Measurements from ENCODE around the gene CLN6. TPM values are rescaled to one million over a fixed set of nuclear protein-coding genes. Genes with fewer than 3 reads are reported as not detected.
"Not testable (repeated sequence)": the region's sequence is repeated elsewhere in the genome, so short reads cannot be mapped to it uniquely, and the experiment has no call there.

Gene CLN6
- total RNA-seq, 1 donor from 2014 or later = 13.2 TPM

- DNase-seq (ENCODE audit: low read depth, low spot score) = no peak
Observed at GRCh38 chr15:68192117-68192516, 37.4 kb downstream of the CLN6 start.

- no peak for DNase-seq (ENCODE audit: low read depth, low spot score)
Observed at GRCh38 chr15:68191555-68191954, 38.0 kb downstream of the CLN6 start.

- DNase-seq (ENCODE audit: low read depth, low spot score) = no peak
Observed at GRCh38 chr15:68190048-68190447, 39.5 kb downstream of the CLN6 start.

GRCh38 chr15:68188647-68189046, 40.9 kb downstream of the CLN6 start:
- no peak for DNase-seq (ENCODE audit: low read depth, low spot score)

- DNase-seq (ENCODE audit: low read depth, low spot score) = no peak
Observed at GRCh38 chr15:68187559-68187958, 42.0 kb downstream of the CLN6 start.

GRCh38 chr15:68186671-68187397, 42.7 kb downstream of the CLN6 start:
- DNase-seq (ENCODE audit: low read depth, low spot score) = no peak

- no peak for DNase-seq (ENCODE audit: low read depth, low spot score)
Observed at GRCh38 chr15:68184616-68185480, 44.7 kb downstream of the CLN6 start.

GRCh38 chr15:68183616-68184315, 45.8 kb downstream of the CLN6 start:
- DNase-seq (ENCODE audit: low read depth, low spot score) = no peak

GRCh38 chr15:68177742-68178141, 51.8 kb downstream of the CLN6 start:
- DNase-seq (ENCODE audit: low read depth, low spot score) = no peak

GRCh38 chr15:68176601-68177000, 52.9 kb downstream of the CLN6 start:
- no peak for DNase-seq (ENCODE audit: low read depth, low spot score)

- DNase-seq (ENCODE audit: low read depth, low spot score) = no peak
Observed at GRCh38 chr15:68175526-68175925, 54.0 kb downstream of the CLN6 start.

- no peak for DNase-seq (ENCODE audit: low read depth, low spot score)
Observed at GRCh38 chr15:68173119-68173518, 56.4 kb downstream of the CLN6 start.

GRCh38 chr15:68172037-68172436, 57.5 kb downstream of the CLN6 start:
- not testable (repeated sequence) for DNase-seq (ENCODE audit: low read depth, low spot score)

GRCh38 chr15:68166847-68167246, 62.7 kb downstream of the CLN6 start:
- DNase-seq (ENCODE audit: low read depth, low spot score) = no peak

GRCh38 chr15:68163191-68163590, 66.3 kb downstream of the CLN6 start:
- DNase-seq (ENCODE audit: low read depth, low spot score) = no peak

GRCh38 chr15:68158046-68158628, 71.4 kb downstream of the CLN6 start:
- DNase-seq (ENCODE audit: low read depth, low spot score) = no peak

GRCh38 chr15:68157074-68157473, 72.5 kb downstream of the CLN6 start:
- DNase-seq (ENCODE audit: low read depth, low spot score) = no peak

All from pulmonary artery endothelial cell (primary cell).